CD1c-positive myeloid dendritic cell (primary cell): ENCODE measurements around the gene ROCK2.
"Not testable (repeated sequence)": the region's sequence is repeated elsewhere in the genome, so short reads cannot be mapped to it uniquely, and the experiment has no call there.

Experiments used
- DNase-seq: peaks from one replicate; pipeline ENCODE4 v3.0.0-alpha.2; 2016; ENCODE audit errors: extremely low spot score

Gene ROCK2

GRCh38 chr2:11340717-11341116 lies 3.7 kb downstream of the ROCK2 start:
- DNase-seq = no peak

GRCh38 chr2:11339508-11340083 lies 4.8 kb downstream of the ROCK2 start:
- no peak for DNase-seq

- no peak for DNase-seq
Measured at GRCh38 chr2:11338580-11338979, 5.9 kb downstream of the ROCK2 start.

GRCh38 chr2:11337909-11338308 lies 6.5 kb downstream of the ROCK2 start:
- DNase-seq = no peak

GRCh38 chr2:11336189-11336588 lies 8.2 kb downstream of the ROCK2 start:
- no peak for DNase-seq

- DNase-seq = no peak
Measured at GRCh38 chr2:11333427-11334183, 10.8 kb downstream of the ROCK2 start.

GRCh38 chr2:11332596-11332995 lies 11.8 kb downstream of the ROCK2 start:
- no peak for DNase-seq

GRCh38 chr2:11330457-11331142 lies 13.8 kb downstream of the ROCK2 start:
- no peak for DNase-seq

GRCh38 chr2:11329776-11330175 lies 14.7 kb downstream of the ROCK2 start:
- no peak for DNase-seq

- DNase-seq = not testable (repeated sequence)
Measured at GRCh38 chr2:11328522-11328921, 15.9 kb downstream of the ROCK2 start.

GRCh38 chr2:11327871-11328270 lies 16.6 kb downstream of the ROCK2 start:
- DNase-seq = no peak

GRCh38 chr2:11326677-11327211 lies 17.7 kb downstream of the ROCK2 start:
- DNase-seq = no peak

GRCh38 chr2:11325961-11326676 lies 18.3 kb downstream of the ROCK2 start:
- DNase-seq = no peak

GRCh38 chr2:11321847-11322246 lies 22.6 kb downstream of the ROCK2 start:
- no peak for DNase-seq

GRCh38 chr2:11320698-11321492 lies 23.5 kb downstream of the ROCK2 start:
- no peak for DNase-seq

- DNase-seq = no peak
Measured at GRCh38 chr2:11319939-11320338, 24.5 kb downstream of the ROCK2 start.

GRCh38 chr2:11315074-11315705 lies 29.2 kb downstream of the ROCK2 start:
- DNase-seq = no peak

GRCh38 chr2:11314487-11314886 lies 29.9 kb downstream of the ROCK2 start:
- DNase-seq = no peak

- no peak for DNase-seq
Measured at GRCh38 chr2:11312770-11313471, 31.5 kb downstream of the ROCK2 start.

- DNase-seq = no peak
Measured at GRCh38 chr2:11311543-11311942, 32.9 kb downstream of the ROCK2 start.
